Psoas muscle (tissue), 8 donors: ENCODE results near the gene ICOS. TPM values are rescaled to one million over a fixed set of nuclear protein-coding genes. Genes with fewer than 3 reads are reported as not detected.
"Not testable (repeated sequence)": the region's sequence is repeated elsewhere in the genome, so short reads cannot be mapped to it uniquely, and the experiment has no call there.

Experiments
- ATAC-seq, 4 donors: fragments of 200-7000 bp; cut with Tn5 transposase; one replicate each; pipeline ENCODE4 v1.9.1; 2020; ENCODE audit warnings: moderate library complexity in 3 of 4, mild to moderate bottlenecking in 2 of 4
- DNase-seq, 2 donors: peaks; one replicate each; pipeline ENCODE4 v3.0.0-alpha.2; 2020
- H3K27ac ChIP-seq: fragments of 200-600 bp; one replicate; pipeline ENCODE4 v1.8.0; 2022
- H3K27me3 ChIP-seq, 3 donors: fragments of 200-600 bp in 1 of 3; one replicate each; pipeline versions ENCODE4 v1.6.1 to v1.8.0; 2013 to 2022; ENCODE audit warnings: low read length in 2 of 3, mild to moderate bottlenecking in 2 of 3, moderate library complexity in 1 of 3; ENCODE audit not compliant: insufficient read depth in 3 of 3
- H3K36me3 ChIP-seq, 2 donors: fragments of 200-600 bp in 1 of 2; one replicate each; pipeline versions ENCODE4 v1.6.1 to v1.8.0; 2013 to 2022; ENCODE audit warnings: low read depth in 1 of 2, mild to moderate bottlenecking in 1 of 2, moderate library complexity in 1 of 2; ENCODE audit not compliant: insufficient read depth in 1 of 2
- H3K4me1 ChIP-seq: fragments of 200-600 bp; one replicate; pipeline ENCODE4 v1.8.0; 2022
- H3K4me3 ChIP-seq: fragments of 200-600 bp; one replicate; pipeline ENCODE4 v1.8.0; 2022; ENCODE audit warnings: mild to moderate bottlenecking
- H3K9me3 ChIP-seq: fragments of 200-600 bp; one replicate; pipeline ENCODE4 v1.8.0; 2022
- WGBS, 3 donors: extraction: QIAGEN DNeasy Blood & Tissue Kit; methylation state at CpG; one replicate each; pipeline versions ENCODE4 v1.1.6 to v1.1.7; 2013; 5-methylcytosine and 5-hydroxymethylcytosine counted together
- intact Hi-C, 2 donors: fragments of 100-400 bp; cut with DNase I; formaldehyde crosslinking; loops; one replicate each; pipeline versions ENCODE4 v1.11.0 to v1.14.2; 2022
- polyA plus RNA-seq, 3 donors: library from polyadenylated mRNA; stranded (reverse); fragments of 200-250 nt; gene quantifications; one replicate each; pipeline ENCODE4 v1.2.3, GENCODE V29; 2013
- total RNA-seq, 4 donors: library from RNA; stranded (reverse); fragmentation: NEBNext Ultra II Directional in 2 of 4; extraction: Animal tissue kit (Norgen Biotek cat#: 25700) in 2 of 4; gene quantifications; one replicate each; pipeline versions ENCODE4 v1.2.1 to v1.2.4, GENCODE V29; 2021 to 2023
- TF ChIP-seq, protein P1 (sequence below): fragments of 200-600 bp; IDR thresholded peaks from one replicate; pipeline ENCODE4 v1.8.0; 2022; ENCODE audit warnings: antibody characterized with exemption
- donor health status: healthy with polysubstance abuse.
- donor health status: DM: no; HTN: no; CAD: no; lungs with moderate emphysema.
- donor health status: Bipolar disorder and iron deficiency.
- donor health status: healthy.
- donor health status: DM: yes; HTN: yes; CAD: no.
- donor health status: DM: no; HTN: no; CAD: no.
- donor health status: DM: no; HTN: no; CAD: no.
- donor health status: DM: yes; HTN: yes; CAD: no.

ICOS gene
- total and polyA plus RNA-seq, 7 donors = 0.03 TPM; not detected in 6

DNA sequence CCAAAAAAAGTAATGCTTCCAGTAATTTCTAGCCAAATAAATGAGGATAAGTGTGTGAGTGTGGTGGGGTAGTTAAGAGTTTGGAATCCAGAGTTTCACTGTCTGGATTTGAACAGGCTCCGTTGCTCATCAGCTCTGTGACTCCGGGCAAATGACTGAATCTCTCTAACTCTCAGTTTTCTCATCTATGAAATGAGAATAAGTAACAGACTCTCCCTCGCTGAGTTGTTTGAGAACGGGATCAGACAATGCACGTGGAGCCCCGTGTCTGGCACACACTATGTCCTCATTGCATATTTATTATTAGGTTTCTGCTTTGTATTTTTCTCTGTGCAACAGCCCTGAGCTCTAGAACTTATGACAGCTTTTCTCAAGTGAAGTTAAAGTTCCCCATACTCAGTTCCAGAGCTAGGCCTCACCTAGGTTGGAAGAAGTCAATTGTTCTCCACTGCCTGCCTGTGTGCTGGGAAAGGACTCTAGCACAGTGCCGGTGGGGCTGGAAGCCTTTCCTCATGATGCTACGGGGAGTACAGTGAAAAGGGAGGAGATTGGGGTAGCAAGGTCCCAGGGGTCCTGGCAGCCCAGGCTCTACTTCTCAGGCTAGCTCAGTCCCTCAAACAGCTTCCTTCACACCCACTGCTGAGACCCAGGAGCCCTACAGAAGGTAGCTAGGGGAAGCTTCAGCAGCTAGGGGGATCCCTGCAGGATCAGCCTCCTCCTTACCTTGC is 1.7 kb upstream of the ICOS start:
- Histone ChIP-seq H3K4me1 (no peaks in the 10 kb centered on the region), H3K36me3 (no peaks in the 10 kb centered on the region), H3K27me3 (no peaks in the 10 kb centered on the region), H3K9me3 (no peaks in the 10 kb centered on the region), H3K27ac (no peak overlapping the region), H3K4me3 (no peak overlapping the region)
- ATAC-seq = no peak
- 69 to 85% (median 73%) methylated on average over 8 of the region's 8 CpGs for WGBS, 3 donors
- DNase-seq = no peak
- intact Hi-C loops = no loop called here
- TF ChIP-seq, protein P1, sequence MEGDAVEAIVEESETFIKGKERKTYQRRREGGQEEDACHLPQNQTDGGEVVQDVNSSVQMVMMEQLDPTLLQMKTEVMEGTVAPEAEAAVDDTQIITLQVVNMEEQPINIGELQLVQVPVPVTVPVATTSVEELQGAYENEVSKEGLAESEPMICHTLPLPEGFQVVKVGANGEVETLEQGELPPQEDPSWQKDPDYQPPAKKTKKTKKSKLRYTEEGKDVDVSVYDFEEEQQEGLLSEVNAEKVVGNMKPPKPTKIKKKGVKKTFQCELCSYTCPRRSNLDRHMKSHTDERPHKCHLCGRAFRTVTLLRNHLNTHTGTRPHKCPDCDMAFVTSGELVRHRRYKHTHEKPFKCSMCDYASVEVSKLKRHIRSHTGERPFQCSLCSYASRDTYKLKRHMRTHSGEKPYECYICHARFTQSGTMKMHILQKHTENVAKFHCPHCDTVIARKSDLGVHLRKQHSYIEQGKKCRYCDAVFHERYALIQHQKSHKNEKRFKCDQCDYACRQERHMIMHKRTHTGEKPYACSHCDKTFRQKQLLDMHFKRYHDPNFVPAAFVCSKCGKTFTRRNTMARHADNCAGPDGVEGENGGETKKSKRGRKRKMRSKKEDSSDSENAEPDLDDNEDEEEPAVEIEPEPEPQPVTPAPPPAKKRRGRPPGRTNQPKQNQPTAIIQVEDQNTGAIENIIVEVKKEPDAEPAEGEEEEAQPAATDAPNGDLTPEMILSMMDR = no peak

DNA sequence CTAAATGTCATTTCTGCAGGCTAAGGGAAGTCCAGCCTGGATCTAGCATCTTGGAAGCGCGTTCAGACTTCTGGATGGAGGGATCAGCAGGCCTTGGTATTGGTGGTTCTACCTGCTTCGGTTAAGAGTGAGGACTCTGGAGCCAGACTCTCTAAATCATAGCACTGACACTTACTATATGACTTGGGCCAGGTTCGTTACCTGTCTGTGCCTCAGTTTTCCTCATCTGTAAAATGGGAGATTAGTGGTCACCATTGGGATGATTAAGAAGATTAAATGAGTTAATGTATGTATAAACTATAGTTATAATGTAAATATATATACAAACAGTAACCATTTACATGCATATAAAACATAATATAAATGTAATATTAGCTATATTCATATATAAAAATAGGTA is 995 bp upstream of the ICOS start:
- Histone ChIP-seq H3K4me1 (no peaks in the 10 kb centered on the region), H3K4me3 (no peak overlapping the region), H3K36me3 (no peaks in the 10 kb centered on the region), H3K9me3 (no peaks in the 10 kb centered on the region), H3K27me3 (no peaks in the 10 kb centered on the region), H3K27ac (no peak overlapping the region)
- intact Hi-C loops = no loop called here
- DNase-seq (no peak), ATAC-seq (no peak)
- TF ChIP-seq, protein P1 = no peak
- 96 to 98% (median 97%) methylated on average over 4 of the region's 4 CpGs for WGBS, 3 donors

DNA sequence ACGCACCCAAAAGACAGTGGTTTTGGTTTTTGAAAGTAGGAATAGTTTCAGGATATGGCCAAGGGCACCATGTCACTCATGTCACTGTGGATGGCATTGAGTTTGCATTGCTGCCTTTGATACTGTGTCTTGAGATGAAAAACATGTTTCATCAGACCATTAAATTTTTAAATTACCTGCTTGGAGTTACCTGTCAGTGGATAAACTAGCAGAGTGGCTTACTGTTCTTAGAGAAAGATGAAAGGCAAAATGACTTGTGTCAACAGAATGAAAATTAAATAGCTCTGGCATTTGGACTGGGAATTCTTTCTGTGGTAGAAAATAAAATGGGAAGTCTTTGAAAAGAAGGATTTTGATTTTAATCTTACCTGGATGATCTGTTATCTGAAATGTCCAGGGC is 386 bp downstream of the ICOS start:
- Histone ChIP-seq H3K4me1 (no peaks in the 10 kb centered on the region), H3K4me3 (no peak overlapping the region), H3K27ac (no peak overlapping the region), H3K36me3 (no peaks in the 10 kb centered on the region), H3K9me3 (no peaks in the 10 kb centered on the region), H3K27me3 (no peaks in the 10 kb centered on the region)
- DNase-seq (no peak), ATAC-seq (no peak)
- 95 to 99% (median 95%) methylated on average over 1 of the region's 1 CpG for WGBS, 3 donors
- TF ChIP-seq, protein P1 = no peak
- intact Hi-C loops = no loop called here

DNA sequence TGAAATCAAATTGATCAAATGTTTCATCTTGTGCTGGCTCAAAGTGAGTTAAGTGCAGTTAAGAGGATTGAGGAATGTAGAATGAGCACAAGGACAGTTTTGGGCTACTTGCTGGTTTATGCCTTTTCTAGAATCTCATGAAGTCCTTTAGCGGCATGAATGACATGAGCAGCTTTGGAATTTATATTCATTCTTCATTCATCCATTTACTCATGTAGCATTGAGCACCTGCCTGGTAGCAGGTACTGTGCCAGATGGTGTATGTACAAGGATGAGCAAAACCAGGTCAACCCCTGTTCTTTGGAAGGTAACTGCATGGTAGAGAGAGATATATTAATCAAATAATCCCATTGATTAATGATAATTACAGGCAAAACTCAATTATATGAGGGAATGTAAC is 1.2 kb downstream of the ICOS start:
- TF ChIP-seq, protein P1 = no peak
- no peaks in the 10 kb centered on the region for H3K4me1 ChIP-seq
- no peaks in the 10 kb centered on the region for H3K9me3 ChIP-seq
- no peaks in the 10 kb centered on the region for H3K36me3 ChIP-seq
- H3K4me3 ChIP-seq = no peak overlapping the region
- DNase-seq = no peak
- intact Hi-C loops = no loop called here
- ATAC-seq = no peak
- H3K27me3 ChIP-seq = no peaks in the 10 kb centered on the region
- H3K27ac ChIP-seq = no peak overlapping the region
- WGBS, 3 donors = 92 to 97% (median 92%) methylated on average over 1 of the region's 1 CpG

DNA sequence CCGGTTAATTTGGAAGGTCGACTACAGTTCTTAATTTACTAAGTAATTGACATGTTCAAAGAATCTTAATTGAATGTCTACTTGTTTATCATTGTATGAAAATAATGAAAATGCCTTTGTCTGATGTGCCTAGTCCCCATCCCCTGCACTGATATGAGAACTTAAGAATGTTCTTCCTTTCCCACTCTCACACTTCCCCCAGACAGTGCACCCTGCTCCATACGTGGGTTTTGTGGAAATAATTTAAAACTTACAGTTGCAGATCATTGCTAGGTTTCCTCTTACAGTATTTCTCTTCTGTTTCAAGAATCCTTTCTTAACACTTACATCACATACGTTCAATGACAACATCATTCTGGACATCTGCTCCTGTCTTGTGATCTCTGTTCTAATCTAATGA is 3.5 kb downstream of the ICOS start:
- TF ChIP-seq, protein P1 = no peak
- Histone ChIP-seq H3K27ac (no peak overlapping the region), H3K9me3 (no peaks in the 10 kb centered on the region), H3K4me3 (no peak overlapping the region), H3K4me1 (no peaks in the 10 kb centered on the region), H3K27me3 (no peaks in the 10 kb centered on the region), H3K36me3 (no peaks in the 10 kb centered on the region)
- intact Hi-C loops = no loop called here
- 70 to 77% (median 74%) methylated on average over 4 of the region's 4 CpGs for WGBS, 3 donors
- no peak for ATAC-seq
- DNase-seq = no peak

DNA sequence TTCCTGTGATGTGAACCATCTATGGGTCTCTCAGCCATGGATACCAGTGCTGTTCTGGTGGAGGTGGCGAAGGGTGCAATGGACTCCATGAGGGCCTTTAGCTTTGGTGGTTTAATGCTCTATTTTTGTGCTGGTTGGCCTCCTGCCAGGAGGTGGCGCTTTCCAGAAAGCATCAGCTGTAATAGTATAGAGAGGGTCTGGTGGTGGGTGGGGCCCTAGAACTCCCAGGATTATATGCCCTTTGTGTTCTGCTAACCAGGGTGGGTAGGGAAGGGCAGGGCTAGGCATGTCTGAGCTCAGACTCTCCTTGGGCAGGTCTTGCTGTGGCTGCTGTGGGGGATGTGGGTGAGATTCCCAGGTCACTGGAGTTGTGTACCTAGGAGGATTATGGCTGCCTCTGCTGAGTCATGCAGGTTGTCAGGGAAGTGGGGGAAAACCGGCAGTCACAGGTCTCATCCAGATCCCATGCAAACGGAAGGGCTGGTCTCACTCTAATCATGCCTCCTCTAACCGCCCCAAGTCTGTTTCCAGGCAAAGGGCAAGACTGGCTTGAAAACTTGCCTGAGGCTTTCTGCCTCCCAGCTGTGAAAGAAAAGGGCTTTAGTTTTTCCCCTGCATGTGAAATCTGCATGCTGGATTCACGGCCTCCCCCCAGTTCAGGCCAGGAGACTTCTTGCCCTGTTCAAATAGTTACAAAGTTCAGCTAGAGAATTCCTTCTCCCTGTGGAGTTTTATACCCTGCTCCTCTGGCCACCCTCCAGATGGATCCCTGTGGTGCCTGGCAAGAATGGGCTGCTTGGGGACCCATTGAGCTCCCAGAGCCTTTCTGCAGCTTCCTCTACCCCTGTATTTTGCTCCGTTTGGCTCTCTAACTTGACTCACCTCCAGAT is 7.2 kb downstream of the ICOS start:
- H3K4me1 ChIP-seq, DNase-seq, H3K36me3 ChIP-seq, H3K27ac ChIP-seq, intact Hi-C loops, H3K4me3 ChIP-seq, ATAC-seq, H3K9me3 ChIP-seq, H3K27me3 ChIP-seq: not testable (repeated sequence)
- WGBS, 3 donors = 93 to 96% (median 93%) methylated on average over 7 of the region's 7 CpGs
